OCI-LY3 (cell line): ENCODE results near the gene ZDBF2.
A peak's percentile ranks its signal among the peaks of the same experiment; 100 is the strongest.

Experiments
- H2AFZ ChIP-seq: fragments of 200-600, 300-600 bp; shearing (Covaris generic); 2 replicates; pipeline ENCODE4 v1.6.0; 2014; ENCODE audit warnings: antibody characterized with exemption, low read depth, low read length
- H3K27ac ChIP-seq: fragments of 200-600, 300-600 bp; sonication (generic); 2 replicates; pipeline ENCODE4 v1.5.1; 2014; ENCODE audit warnings: mild to moderate bottlenecking, low read length, moderate library complexity, mixed read lengths
- H3K27me3 ChIP-seq: fragments of 200-600, 300-600 bp; sonication (generic); 2 replicates; pipeline ENCODE4 v1.6.1; 2014; ENCODE audit warnings: low read depth, low read length, mixed read lengths
- H3K36me3 ChIP-seq: fragments of 200-600, 300-600 bp; sonication (generic); replicated peaks from 2 replicates; pipeline ENCODE3; 2014; ENCODE audit warnings: low read depth, low read length, mixed read lengths
- H3K4me1 ChIP-seq: fragments of 300-600, 200-600 bp; sonication (generic); 2 replicates; pipeline ENCODE4 v1.6.1; 2014; ENCODE audit warnings: low read length, mixed read lengths
- H3K4me2 ChIP-seq: fragments of 200-600, 300-600 bp; sonication (generic); 2 replicates; pipeline ENCODE4 v1.6.1; 2014; ENCODE audit warnings: low read length, mixed read lengths
- H3K4me3 ChIP-seq: fragments of 300-600, 200-600 bp; sonication (generic); 2 replicates; pipeline ENCODE4 v1.5.1; 2014; ENCODE audit warnings: antibody characterized with exemption, mild to moderate bottlenecking, low read length, moderate library complexity
- H3K79me2 ChIP-seq: fragments of 300-600, 200-600 bp; shearing (Covaris generic); 2 replicates; pipeline ENCODE4 v1.6.1; 2014; ENCODE audit warnings: mild to moderate bottlenecking, low read length, mixed read lengths
- H3K9ac ChIP-seq: fragments of 300-600, 200-600 bp; shearing (Covaris generic); 2 replicates; pipeline ENCODE4 v1.6.0; 2014; ENCODE audit warnings: mild to moderate bottlenecking, low read length, moderate library complexity
- H3K9me3 ChIP-seq: fragments of 200-600, 300-600 bp; shearing (Covaris generic); 2 replicates; pipeline ENCODE4 v1.6.1; 2014; ENCODE audit warnings: low read length, mixed read lengths; ENCODE audit not compliant: insufficient read depth
- H4K20me1 ChIP-seq: fragments of 200-600, 300-600 bp; sonication (generic); 2 replicates; pipeline ENCODE4 v1.6.1; 2016; ENCODE audit warnings: low read length, mixed read lengths; ENCODE audit not compliant: insufficient read depth
- CTCF ChIP-seq: fragments of 200-600, 300-600 bp; sonication (generic); IDR thresholded peaks from 2 replicates; pipeline ENCODE4 v1.5.1; 2014; ENCODE audit warnings: antibody characterized with exemption, low read length, low read depth
- EZH2phosphoT487 ChIP-seq: fragments of 200-600 bp; shearing (Covaris generic); IDR thresholded peaks from 2 replicates; pipeline ENCODE4 v1.6.1; 2018; ENCODE audit warnings: antibody characterized with exemption, mixed run types, low read depth

The ZDBF2 gene

GRCh38 chr2:206267567-206267966 lies 6.9 kb upstream of the ZDBF2 start:
- no peak overlapping the region for H3K27ac ChIP-seq
- H3K4me2 ChIP-seq = no peak overlapping the region
- H3K4me3 ChIP-seq = no peak overlapping the region
- TF ChIP-seq EZH2phosphoT487 = no peak
- no peak for TF ChIP-seq CTCF
- no peaks in the 10 kb centered on the region for H3K36me3 ChIP-seq
- no peaks in the 10 kb centered on the region for H3K9me3 ChIP-seq
- H2AFZ ChIP-seq = no peak overlapping the region
- H3K9ac ChIP-seq = no peak overlapping the region
- 0 out of 2 replicates have a peak, but pooled peaks cover 3% of the 10 kb centered on the region for H3K4me1 ChIP-seq
- no peaks in the 10 kb centered on the region for H4K20me1 ChIP-seq
- H3K79me2 ChIP-seq = no peaks in the 10 kb centered on the region
- H3K27me3 ChIP-seq = peaks cover 11% of the 10 kb centered on the region; the same call in 1 of the 2 replicates

- Histone ChIP-seq H3K4me2 (no peak overlapping the region), H3K27me3 (peaks cover 6% of the 10 kb centered on the region), H3K36me3 (no peaks in the 10 kb centered on the region), H3K4me1 (0 out of 2 replicates have a peak, but pooled peaks cover 3% of the 10 kb centered on the region), H2AFZ (no peak overlapping the region), H3K4me3 (no peak overlapping the region), H3K79me2 (no peaks in the 10 kb centered on the region), H3K27ac (no peak overlapping the region), H4K20me1 (no peaks in the 10 kb centered on the region), H3K9me3 (no peaks in the 10 kb centered on the region), H3K9ac (no peak overlapping the region)
- no peak for TF ChIP-seq CTCF
- no peak for TF ChIP-seq EZH2phosphoT487
These were observed 3.4 kb upstream of the ZDBF2 start for GRCh38 chr2:206271065-206271464.

- no peaks in the 10 kb centered on the region for H3K36me3 ChIP-seq
- H3K9ac ChIP-seq = no peak overlapping the region
- H3K79me2 ChIP-seq = no peaks in the 10 kb centered on the region
- peak overlapping the region; percentile 77 for H3K4me3 ChIP-seq
- TF ChIP-seq CTCF = no peak
- TF ChIP-seq EZH2phosphoT487 = no peak
- no peaks in the 10 kb centered on the region for H3K9me3 ChIP-seq
- H3K27ac ChIP-seq = no peak overlapping the region
- H3K4me2 ChIP-seq = peak overlapping the region; percentile 47
- H2AFZ ChIP-seq = no peak overlapping the region
- peaks cover 6% of the 10 kb centered on the region for H3K27me3 ChIP-seq
- no peaks in the 10 kb centered on the region for H3K4me1 ChIP-seq
- H4K20me1 ChIP-seq = no peaks in the 10 kb centered on the region
These were observed 558 bp upstream of the ZDBF2 start for GRCh38 chr2:206273905-206274304.

- H3K27ac ChIP-seq = no peak overlapping the region
- no peaks in the 10 kb centered on the region for H3K9me3 ChIP-seq
- H3K79me2 ChIP-seq = no peaks in the 10 kb centered on the region
These were observed 1.0 kb downstream of the ZDBF2 start for GRCh38 chr2:206275312-206276055.

More at GRCh38 chr2:206275312-206276055, 1.0 kb downstream of the ZDBF2 start:
- Histone ChIP-seq H3K4me2 (peak overlapping the region; percentile 58), H3K36me3 (no peaks in the 10 kb centered on the region), H2AFZ (no peak overlapping the region), H3K9ac (peak overlapping the region; percentile 42; the same call in 1 of the 2 replicates), H4K20me1 (no peaks in the 10 kb centered on the region), H3K4me3 (peak overlapping the region; percentile 77), H3K27me3 (peaks cover 6% of the 10 kb centered on the region), H3K4me1 (no peaks in the 10 kb centered on the region)
- TF ChIP-seq EZH2phosphoT487 (no peak), CTCF (no peak)
